ENCODE results near the gene DDX10.
"Not testable (repeated sequence)": the region's sequence is repeated elsewhere in the genome, so short reads cannot be mapped to it uniquely, and the experiment has no call there.

The DDX10 gene

DNA sequence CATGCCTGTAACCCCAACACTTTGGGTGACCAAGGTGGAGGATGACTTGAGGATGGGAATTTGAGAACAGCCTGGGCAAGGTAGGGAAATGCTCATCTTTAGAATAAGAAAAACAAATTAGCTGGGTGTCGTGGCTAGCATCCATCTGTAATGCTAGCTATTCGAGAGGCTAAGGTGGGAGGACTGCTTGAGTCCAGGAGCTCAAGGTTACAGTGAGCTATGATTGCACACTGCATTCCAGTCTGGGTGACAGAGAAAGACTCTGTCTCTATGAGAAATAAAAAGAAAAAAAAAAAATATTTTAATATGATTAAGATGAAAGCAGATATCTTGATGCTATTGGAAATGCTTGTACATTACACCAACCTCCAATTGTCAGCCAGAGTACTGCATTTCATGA lies 28.6 kb upstream of the DDX10 start:
- TF ChIP-seq, protein P1, sequence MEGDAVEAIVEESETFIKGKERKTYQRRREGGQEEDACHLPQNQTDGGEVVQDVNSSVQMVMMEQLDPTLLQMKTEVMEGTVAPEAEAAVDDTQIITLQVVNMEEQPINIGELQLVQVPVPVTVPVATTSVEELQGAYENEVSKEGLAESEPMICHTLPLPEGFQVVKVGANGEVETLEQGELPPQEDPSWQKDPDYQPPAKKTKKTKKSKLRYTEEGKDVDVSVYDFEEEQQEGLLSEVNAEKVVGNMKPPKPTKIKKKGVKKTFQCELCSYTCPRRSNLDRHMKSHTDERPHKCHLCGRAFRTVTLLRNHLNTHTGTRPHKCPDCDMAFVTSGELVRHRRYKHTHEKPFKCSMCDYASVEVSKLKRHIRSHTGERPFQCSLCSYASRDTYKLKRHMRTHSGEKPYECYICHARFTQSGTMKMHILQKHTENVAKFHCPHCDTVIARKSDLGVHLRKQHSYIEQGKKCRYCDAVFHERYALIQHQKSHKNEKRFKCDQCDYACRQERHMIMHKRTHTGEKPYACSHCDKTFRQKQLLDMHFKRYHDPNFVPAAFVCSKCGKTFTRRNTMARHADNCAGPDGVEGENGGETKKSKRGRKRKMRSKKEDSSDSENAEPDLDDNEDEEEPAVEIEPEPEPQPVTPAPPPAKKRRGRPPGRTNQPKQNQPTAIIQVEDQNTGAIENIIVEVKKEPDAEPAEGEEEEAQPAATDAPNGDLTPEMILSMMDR (IDR thresholded peaks at IDR 0.05; ENCODE audit: insufficient read depth, low read depth, low read length, missing control alignments): no peak
- no peak for DNase-seq (ENCODE audit: low read depth)
- no peak overlapping the region for H3K4me3 ChIP-seq (ENCODE audit: low read length)

DNA sequence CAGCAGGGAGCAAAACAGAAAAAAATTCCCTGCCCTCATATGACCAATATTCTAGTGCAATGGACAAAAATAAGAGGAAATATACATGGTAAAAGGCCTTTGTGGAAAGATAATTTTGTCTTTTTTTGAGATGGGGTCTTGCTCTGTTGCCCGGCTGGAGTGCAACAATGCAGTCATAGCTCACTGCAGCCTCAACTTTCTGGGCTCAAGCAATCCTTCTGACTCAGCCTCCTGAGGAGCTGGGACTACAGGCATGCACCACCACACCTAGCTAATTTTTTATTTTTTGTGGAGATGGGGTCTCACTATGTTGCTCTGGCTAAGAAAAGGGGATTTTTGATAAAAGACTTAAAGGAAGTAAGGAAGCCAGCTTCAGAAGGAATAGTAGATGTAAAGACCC lies 25.7 kb upstream of the DDX10 start:
- H3K4me3 ChIP-seq (ENCODE audit: low read length): no peak overlapping the region
- no peak for DNase-seq (ENCODE audit: low read depth)
- TF ChIP-seq, protein P1 (IDR thresholded peaks at IDR 0.05; ENCODE audit: insufficient read depth, low read depth, low read length, missing control alignments): no peak

- not testable (repeated sequence) for DNase-seq (ENCODE audit: low read depth); H3K4me3 ChIP-seq (ENCODE audit: low read length)
These were observed 23.1 kb upstream of the DDX10 start for GRCh38 chr11:108641752-108642151.

- no peak for DNase-seq (ENCODE audit: low read depth)
- TF ChIP-seq, protein P1 (IDR thresholded peaks at IDR 0.05; ENCODE audit: insufficient read depth, low read depth, low read length, missing control alignments): no peak
- H3K4me3 ChIP-seq (ENCODE audit: low read length): no peak overlapping the region
These were observed 20.9 kb upstream of the DDX10 start for GRCh38 chr11:108643974-108644373.

DNA sequence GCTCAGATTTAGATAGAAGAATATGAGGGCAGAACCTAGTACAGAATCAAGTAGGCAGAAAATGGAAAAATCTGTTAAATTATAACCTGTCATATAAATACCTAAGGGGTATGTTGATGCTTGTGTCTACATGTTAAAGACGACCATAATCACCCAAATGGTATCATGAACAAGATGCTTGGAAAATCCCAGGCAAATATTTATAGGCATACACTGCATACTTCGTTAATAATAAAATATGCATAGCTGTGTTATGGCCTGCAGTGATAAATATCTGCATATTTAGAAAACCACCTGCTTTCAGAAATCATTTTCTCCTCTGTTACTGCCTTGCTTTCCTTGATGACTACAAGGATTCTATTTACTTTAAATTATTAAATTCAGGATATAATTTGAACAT lies 18.9 kb upstream of the DDX10 start:
- H3K4me3 ChIP-seq (ENCODE audit: low read length): no peak overlapping the region
- TF ChIP-seq, protein P1 (IDR thresholded peaks at IDR 0.05; ENCODE audit: insufficient read depth, low read depth, low read length, missing control alignments): no peak
- DNase-seq (ENCODE audit: low read depth): no peak

DNA sequence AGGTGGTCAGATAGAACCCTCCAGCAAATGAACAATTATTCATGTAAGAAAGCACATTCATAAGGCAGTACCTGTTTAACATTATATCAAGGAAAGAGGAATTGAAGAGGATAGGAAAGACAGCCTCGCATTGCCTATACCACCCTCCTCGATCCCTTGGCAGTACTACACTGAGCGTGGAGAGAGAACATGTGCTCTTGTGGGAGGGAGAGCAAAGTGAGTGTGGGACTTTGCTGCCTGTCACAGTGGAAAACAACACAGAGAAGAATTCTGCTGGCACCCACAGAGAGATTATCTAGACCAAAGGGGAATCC lies 17.5 kb upstream of the DDX10 start:
- DNase-seq (ENCODE audit: low read depth): no peak
- TF ChIP-seq, protein P1 (IDR thresholded peaks at IDR 0.05; ENCODE audit: insufficient read depth, low read depth, low read length, missing control alignments): no peak
- H3K4me3 ChIP-seq (ENCODE audit: low read length): no peak overlapping the region

DNA sequence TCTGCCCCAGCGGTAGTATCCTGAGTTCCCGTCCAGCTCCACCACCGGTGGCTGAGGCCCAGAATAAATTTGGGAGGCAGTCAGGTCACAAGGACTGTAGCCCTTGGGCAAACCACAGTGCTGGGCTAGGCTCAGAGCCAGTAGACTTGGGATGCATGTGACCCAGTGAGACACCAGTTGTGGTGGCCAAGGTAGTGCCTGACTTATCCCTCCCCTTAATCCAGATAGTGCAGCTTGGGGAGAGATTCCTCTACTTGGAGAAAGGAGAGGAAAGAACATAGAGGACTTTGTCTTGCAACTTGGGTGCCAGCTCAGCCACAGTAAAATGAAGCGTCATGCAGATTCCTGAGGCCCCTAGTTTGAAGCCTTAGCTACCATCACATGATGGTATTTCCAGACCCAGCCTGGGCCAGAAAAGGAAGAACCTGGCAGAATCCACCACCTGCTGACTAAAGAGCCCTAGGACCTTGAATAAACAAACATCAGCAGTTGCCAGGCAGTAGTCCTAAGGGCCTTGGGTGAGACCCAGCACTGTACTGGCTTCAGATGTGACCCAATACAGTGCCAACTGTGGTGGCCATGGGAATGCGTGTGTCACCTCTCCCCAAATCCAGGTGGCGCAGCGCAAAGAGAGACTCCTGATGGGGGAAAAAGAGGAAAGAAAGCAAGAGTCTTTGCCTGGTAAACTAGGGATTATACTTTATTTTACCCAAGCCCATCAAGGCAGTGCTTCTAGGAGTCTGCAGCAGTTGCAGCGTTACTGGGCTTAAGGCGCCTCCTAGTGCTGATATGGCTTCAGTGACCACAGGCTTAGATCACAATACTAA lies 17.0 kb upstream of the DDX10 start:
- TF ChIP-seq, protein P1 (IDR thresholded peaks at IDR 0.05; ENCODE audit: insufficient read depth, low read depth, low read length, missing control alignments): peak; percentile 93

More for the DNA sequence above, 17.0 kb upstream of the DDX10 start:
- H3K4me3 ChIP-seq (ENCODE audit: low read length): no peak overlapping the region
- peak; percentile 92 for DNase-seq (ENCODE audit: low read depth)

All from epithelial cell of esophagus (primary cell).